22Rv1 (cell line): ENCODE data around the gene IRX3.

Experiments
- ZFX ChIP-seq: fragments of 450-650 bp; IDR thresholded peaks from 2 replicates; pipeline ENCODE4 v1.6.1; 2017; ENCODE audit warnings: antibody characterized with exemption, borderline replicate concordance
- TF ChIP-seq, protein P1 (sequence below): fragments of 450-650 bp; IDR thresholded peaks from 2 replicates; pipeline ENCODE4 v1.5.1; 2017; ENCODE audit warnings: mild to moderate bottlenecking

GRCh38 chr16:54248863-54249710 is 37.5 kb downstream of the IRX3 start:
- TF ChIP-seq, protein P1, sequence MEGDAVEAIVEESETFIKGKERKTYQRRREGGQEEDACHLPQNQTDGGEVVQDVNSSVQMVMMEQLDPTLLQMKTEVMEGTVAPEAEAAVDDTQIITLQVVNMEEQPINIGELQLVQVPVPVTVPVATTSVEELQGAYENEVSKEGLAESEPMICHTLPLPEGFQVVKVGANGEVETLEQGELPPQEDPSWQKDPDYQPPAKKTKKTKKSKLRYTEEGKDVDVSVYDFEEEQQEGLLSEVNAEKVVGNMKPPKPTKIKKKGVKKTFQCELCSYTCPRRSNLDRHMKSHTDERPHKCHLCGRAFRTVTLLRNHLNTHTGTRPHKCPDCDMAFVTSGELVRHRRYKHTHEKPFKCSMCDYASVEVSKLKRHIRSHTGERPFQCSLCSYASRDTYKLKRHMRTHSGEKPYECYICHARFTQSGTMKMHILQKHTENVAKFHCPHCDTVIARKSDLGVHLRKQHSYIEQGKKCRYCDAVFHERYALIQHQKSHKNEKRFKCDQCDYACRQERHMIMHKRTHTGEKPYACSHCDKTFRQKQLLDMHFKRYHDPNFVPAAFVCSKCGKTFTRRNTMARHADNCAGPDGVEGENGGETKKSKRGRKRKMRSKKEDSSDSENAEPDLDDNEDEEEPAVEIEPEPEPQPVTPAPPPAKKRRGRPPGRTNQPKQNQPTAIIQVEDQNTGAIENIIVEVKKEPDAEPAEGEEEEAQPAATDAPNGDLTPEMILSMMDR: no peak
- no peak for TF ChIP-seq ZFX
